Caki2 (cell line): ENCODE measurements around the gene NINL. TPM values are rescaled to one million over a fixed set of nuclear protein-coding genes. Genes with fewer than 3 reads are reported as not detected.
"Not testable (repeated sequence)": the region's sequence is repeated elsewhere in the genome, so short reads cannot be mapped to it uniquely, and the experiment has no call there.

Experiments used
- DNase-seq: peaks from one replicate; pipeline ENCODE4 v3.0.0-alpha.2; 2015; ENCODE audit warnings: low read depth
- in situ Hi-C: cut with HindIII; loops from 2 replicates; pipeline ENCODE4 v1.10.0; 2016; ENCODE audit warnings: low sequenced_read_pairs, low pct_unique_long_range_greater_than_20kb, mixed read lengths
- total RNA-seq: library from RNA; depleted of rRNA; stranded (reverse); fragments of >200 nt; shearing (Covaris generic); gene quantifications from 2 replicates; pipeline ENCODE4 v1.2.3, GENCODE V29; 2014; ENCODE audit warnings: low replicate concordance

The NINL gene
- total RNA-seq, 1 experiment from 2014 or later, result 9.2 TPM

- no peak for DNase-seq
Observed at GRCh38 chr20:25514747-25515340, 70.5 kb downstream of the NINL start.

DNA sequence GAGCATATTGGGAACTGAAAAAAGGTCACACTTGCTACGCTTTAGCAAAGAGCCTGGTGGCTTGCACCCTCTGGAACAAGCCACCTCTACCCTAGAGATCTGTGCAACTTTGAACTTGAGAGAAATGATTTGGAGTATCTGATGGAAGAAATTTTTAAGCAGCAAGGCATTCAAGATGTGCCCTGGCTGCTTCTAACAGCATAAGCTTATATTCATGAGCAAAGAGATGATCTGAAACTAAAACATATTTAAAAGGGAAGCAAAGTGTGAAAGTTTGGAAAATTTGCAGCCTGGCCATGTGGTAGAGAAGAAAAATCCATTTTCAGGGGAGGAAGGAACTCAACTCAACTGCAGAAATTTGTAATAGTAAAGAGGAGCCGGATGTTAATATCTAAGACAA lies 71.1 kb downstream of the NINL start:
- in situ Hi-C loops, result no loop called here
- DNase-seq, result no peak

More at GRCh38 chr20:25514747-25515340, 70.5 kb downstream of the NINL start:
- in situ Hi-C loops, result no loop called here

GRCh38 chr20:25512709-25513108 lies 72.6 kb downstream of the NINL start:
- in situ Hi-C loops, result no loop called here
- no peak for DNase-seq

GRCh38 chr20:25511183-25511582 lies 74.1 kb downstream of the NINL start:
- no peak for DNase-seq
- in situ Hi-C loops, result no loop called here

DNA sequence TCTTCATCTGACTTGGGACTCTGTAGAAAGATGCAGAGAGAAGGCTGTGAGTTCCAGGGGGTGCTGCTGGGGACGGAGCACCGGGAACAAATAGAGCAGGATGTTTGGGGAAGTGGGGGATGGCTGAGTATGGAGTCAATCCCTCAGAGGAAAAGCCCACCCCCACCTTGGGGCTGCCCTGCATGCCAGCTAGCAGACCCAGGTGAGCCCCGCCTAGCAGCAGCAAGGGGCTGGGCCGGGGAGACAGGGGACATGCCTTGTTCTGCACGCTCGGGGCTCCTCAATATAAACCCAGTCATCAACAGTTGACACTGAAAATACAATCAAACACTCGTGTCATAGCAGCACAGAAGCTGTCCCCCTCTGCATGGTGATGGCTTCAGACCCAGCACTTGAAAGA lies 74.6 kb downstream of the NINL start:
- in situ Hi-C loops, result no loop called here
- no peak for DNase-seq

DNA sequence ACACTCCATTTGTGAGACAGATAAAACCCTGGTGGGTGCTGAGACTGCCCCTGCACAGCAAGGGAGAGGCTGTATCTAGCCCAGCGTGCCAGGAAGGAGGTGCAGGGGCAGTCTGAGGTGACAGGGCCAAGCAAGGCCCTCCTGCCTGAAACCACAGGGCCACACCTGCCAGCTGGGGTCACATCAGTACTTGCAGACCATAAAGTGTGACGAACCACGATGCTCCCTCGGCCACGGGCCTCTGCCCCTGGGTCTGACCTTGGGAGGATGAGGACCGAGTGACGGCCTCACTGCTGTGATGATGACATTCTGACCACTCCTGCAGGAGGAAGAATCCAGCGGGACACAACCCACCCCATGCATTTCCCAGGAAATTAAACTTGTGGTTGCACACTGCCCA lies 75.1 kb downstream of the NINL start:
- in situ Hi-C loops, result no loop called here
- DNase-seq, result peak; percentile 42

DNA sequence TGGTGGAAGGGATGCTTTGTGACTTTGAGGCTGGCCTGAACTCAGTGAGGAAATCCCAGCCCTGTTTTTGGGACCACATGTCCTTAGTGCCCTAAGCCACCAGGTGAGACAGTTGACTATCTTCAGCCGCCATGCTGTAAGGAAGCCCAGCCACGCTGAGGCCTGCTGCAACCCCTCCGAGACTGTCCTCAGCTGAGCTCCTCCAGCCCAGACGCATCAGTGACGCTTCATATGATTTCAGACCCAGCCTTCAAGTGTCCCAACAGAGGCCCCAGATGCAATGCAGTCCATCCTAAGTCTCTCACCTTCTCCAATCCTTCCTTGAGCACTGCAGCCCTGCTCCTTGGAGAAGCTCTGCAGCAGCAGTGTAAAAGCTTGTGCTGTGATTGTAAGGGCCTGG lies 76.2 kb downstream of the NINL start:
- DNase-seq, result no peak

DNA sequence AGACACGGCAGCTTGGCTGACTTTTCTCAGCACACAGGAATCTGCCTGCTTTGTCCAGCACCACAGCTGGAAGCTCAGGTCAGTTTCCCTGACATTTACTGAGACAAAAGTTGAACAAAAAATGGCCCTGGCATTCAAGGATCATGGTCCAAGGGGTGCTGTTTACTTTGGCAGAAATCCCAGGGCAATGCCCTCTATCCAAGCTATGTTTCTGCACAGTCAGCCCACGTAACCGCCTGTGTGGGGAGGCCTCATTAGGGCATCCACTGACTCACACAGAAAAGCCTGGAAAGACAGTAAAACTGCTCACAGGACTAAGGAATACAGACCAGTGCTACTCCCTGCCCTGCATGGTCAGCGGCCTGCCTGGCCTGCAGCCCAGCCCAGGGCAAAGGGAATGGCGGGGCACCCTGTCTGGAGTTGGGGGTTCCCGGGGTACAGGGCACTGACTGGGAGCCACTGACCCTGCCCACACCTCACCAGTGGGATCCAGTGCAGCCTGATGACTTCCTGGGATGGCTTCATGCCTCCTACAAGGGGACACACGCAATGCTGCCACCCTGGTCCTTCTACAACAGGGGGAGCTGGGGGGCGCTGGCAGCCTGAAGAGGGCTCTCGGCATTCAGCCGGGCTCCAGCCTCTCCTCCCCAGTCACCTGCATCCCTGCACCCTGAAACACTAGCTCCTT lies 77.1 kb downstream of the NINL start:
- DNase-seq, result peak; percentile 94
- in situ Hi-C loops, result no loop called here

More for the DNA sequence above, 76.2 kb downstream of the NINL start:
- in situ Hi-C loops, result no loop called here

DNA sequence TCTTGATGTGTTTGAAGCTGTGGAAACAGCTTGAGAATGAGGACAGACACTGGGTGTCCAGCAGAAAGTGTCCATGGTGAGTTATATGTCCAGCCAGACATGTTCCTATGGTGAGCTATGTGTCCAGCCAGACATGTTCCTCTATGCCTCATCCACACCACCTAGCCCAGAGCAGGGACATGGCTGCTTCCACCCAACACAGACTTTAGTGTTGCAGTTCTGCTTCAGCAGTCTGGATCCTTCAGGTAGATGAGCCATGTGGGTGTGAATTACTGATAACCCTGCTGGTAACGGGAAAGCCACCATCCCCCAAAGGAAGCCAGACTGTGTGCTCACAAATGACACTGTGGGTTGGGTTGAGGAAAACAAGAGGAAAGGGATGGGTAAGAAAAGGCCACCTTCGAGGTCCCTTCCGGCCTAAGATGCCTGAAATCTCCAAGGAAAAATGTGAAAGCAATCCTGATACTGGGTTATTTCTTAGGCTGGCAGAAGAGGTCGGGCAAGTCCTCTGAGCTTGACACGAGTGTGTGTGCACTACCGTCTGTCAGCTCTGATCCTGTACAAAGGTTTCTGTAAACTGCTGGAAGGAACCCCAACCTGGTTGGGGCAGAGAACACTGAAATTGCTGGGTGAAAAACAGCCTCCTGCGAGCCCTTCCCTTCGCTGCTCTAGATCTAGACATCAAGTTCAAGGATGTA lies 77.8 kb downstream of the NINL start:
- DNase-seq, result peak; percentile 46
- in situ Hi-C loops, result no loop called here

- DNase-seq, result no peak
- in situ Hi-C loops, result no loop called here
Observed at GRCh38 chr20:25504366-25505135, 80.8 kb downstream of the NINL start.

- DNase-seq, result no peak
- in situ Hi-C loops, result no loop called here
Observed at GRCh38 chr20:25503936-25504335, 81.4 kb downstream of the NINL start.

DNA sequence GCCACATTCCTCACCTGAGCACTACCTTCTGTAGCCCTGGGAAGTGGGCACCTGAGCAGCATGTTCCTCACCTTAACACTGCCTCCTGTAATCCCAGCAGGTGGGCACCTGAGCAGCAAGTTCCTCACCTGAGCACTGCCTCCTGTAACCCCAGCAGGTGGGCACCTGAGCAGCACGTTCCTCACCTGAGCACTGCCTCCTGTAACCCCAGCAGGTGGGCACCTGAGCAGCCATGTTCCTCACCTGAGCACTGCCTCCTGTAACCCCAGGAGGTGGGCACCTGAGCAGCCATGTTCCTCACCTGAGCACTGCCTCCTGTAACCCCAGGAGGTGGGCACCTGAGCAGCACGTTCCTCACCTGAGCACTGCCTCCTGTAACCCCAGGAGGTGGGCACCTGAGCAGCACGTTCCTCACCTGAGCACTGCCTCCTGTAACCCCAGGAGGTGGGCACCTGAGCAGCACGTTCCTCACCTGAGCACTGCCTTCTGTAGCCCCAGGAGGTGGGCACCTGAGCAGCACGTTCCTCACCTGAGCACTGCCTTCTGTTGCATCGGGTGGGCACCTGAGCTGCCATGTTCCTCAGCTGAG lies 82.2 kb downstream of the NINL start:
- DNase-seq, in situ Hi-C loops: not testable (repeated sequence)

DNA sequence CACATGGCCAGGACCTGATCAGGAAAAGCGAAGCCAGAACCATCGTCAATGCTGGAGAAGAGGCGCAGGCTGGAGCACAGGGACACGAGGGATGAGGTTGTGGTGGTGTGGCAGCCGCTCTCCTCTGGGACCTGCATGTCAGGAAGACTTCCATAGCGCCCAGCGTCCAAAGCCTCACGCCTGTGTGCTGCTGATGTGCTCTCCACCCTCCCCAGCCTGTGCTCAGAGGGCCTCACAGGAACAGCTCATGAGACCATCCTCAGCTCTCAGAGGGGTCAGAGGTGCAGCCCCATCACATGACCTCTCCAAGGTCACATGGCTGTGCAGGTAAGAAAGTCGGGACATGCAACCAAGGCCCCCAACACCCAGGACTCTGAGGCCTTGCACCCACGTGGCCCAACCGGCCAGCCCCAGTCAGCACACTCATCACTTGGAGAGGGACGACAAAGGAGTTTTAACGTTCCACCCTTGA lies 84.4 kb downstream of the NINL start:
- no peak for DNase-seq
- in situ Hi-C loops, result no loop called here

- in situ Hi-C loops, result no loop called here
- no peak for DNase-seq
Observed at GRCh38 chr20:25499855-25500434, 85.4 kb downstream of the NINL start.

DNA sequence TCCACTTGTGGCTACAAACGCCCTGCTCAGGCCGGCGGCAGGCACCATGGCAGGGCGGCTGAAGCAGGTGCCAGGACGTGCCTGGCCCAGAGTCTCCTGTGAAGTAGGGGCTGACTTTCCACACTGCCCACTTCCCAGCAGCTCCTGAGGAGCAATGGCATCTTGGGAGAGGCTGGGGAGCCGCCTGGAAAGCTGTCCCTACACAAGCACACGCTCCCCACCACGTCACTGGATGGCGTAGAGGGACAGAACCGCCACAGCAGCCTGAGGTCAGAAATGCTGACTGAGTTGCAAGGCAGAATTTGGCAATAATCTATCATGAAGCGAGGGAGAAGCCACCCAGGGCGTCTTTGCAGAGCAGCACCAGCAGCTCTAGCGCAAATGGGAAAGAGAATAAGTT lies 86.3 kb downstream of the NINL start:
- DNase-seq, result no peak
- in situ Hi-C loops, result no loop called here

DNA sequence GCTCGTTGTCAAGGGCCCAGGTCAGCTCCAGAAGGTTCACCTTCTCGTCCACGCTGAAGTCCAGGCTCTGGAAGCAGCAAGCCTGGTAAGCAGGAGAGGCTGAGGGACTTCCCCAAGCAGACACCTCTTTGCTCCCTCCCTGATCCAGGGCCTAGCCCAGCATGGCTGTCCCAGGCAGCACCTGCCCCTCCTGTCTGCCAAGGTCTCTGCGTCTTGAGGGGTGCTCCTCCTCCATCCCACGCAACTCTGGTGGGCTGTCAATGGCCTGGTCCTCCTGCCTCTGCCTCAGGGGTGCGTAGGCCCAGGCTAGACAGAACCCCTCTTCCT lies 87.1 kb downstream of the NINL start:
- in situ Hi-C loops, result no loop called here
- DNase-seq, result no peak

GRCh38 chr20:25497586-25498279 lies 87.6 kb downstream of the NINL start:
- no peak for DNase-seq
- in situ Hi-C loops, result no loop called here

DNA sequence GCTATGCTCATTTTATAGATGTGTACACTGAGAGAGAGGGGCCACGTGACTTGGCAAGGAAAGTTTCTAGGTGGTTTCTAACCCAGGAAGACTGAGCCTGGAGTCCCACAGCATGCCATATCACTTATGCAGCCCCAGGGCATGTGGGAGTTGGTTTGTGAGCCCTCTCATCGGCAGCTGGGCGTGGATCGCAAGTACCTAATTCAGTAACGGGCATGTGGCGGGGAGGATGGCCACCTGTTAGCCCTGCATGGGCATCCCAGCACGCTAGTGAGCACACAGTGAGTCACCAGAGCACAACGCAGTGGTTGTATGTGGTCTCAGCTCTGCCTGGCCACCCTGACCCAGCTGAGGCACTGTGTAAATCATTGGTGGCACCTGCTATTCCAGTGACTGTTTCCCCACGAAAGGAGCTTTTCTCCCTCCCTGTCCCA lies 88.3 kb downstream of the NINL start:
- DNase-seq, result peak; percentile 87
- in situ Hi-C loops, result no loop called here
